ENCODE measurements around the gene OR2H2.

OR2H2 gene

DNA sequence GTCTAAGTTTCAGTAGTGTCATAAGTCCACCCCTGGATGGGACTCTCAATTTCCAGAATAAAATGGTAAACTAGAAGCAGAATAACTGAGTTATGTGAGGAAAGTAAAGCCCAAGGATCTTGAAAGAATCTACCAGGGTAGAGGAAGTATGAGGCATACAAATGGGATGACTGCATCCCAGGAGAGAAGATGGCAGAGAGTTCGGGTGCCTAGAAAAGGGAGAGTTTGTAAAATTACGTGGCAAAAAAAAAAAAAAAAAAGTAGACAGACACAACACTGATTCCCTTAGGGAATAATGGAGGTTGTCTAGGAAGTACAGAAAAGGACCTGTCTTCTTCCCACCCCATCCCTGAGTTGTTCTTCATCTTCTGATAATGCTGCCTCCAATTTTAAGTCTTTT, 44.6 kb downstream of the OR2H2 start:
- no peak for DNase-seq (ENCODE audit: low read depth in 2 of 2)

DNA sequence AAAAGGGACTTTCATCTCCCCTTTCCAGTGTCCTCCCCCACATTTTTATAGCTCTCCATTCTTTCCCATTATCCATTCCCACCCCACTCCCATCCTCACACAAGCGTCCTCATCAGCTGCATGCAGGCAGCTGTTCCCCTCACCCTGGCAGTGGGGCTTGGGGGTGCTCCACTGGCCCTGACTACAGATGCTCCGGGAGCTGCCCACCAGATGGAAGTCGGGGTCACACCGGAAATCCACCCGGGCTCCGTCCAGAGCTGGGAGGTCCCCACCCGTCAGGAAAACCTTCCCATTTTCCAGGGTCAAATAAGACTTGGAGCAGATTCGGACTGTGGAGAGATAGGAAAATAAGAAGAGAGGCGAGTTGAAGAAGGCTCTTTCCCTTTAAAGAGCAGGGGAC, 45.4 kb downstream of the OR2H2 start:
- no peak for DNase-seq (ENCODE audit: low read depth in 2 of 2)

DNA sequence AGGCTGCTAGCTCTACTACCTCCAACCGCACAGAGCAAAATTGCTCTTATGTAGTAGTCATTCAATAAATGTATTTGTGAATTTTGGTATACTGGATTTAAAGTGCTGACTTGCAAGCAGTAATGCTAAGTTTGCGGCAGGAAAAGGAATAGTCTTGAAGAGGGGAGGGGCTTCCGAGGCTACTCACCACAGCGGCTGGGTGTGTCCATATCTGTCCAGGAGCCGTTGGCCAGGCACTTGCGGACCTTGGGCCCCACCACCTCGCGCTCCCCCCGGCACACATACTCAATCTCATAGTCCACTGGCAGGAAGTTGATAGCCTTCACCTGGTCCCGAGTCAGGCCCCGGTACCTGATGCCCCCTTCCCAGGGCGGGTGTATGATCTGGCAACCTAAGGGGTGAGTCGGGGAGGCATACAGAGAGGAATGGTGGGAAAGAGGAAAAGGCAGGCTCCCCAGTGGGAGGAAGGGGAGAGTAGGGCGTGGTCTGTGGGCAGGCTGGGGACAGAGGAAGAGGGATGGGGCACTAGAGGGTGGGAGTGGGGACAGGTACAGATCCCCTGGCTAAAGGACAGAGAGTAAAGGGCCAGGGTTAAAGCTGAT, 46.4 kb downstream of the OR2H2 start:
- no peak for DNase-seq (ENCODE audit: low read depth in 2 of 2)

DNA sequence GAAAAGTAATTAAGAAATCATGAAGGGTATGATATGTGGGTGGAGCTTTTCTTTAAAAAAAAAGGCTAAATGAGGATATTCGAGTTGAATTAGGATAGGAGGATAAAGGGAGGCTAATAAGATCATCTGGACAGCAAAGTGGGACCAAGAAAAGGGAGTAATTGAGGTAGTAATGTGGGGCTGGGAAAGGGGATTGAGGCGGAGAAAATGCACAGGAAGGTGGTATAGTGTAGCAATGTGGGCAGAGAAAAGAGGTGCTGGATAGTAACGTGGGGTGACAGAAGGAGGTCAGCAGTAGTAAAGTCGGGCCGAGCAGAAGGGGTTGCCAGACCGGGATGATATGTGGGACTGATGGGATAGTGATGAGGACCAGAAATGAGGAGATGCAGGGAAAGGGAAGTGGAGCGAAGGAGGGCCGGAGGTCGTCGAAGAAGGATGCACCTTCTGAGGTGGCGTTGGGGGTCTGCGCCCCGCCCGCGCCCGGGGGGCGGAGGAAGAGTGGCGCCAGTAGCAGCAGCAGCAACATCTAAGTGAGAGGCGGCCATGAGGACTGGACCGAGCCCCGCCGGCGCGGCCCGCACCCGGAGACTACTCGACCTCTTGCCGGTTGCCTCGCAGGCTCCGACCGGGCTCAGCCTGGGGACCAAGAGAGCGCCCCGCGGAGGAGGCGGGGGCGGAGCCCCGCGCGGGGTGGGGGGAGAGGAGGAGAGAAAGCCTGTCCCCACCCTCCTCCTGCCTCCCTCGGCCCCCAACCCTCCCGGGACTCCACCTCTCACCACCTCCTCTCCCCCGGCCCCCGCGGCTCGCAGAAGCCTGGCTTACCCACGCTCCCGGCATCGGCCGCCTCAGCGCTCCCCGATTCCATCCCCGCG, 47.2 kb downstream of the OR2H2 start:
- DNase-seq (ENCODE audit: low read depth in 2 of 2), result no peak

DNA sequence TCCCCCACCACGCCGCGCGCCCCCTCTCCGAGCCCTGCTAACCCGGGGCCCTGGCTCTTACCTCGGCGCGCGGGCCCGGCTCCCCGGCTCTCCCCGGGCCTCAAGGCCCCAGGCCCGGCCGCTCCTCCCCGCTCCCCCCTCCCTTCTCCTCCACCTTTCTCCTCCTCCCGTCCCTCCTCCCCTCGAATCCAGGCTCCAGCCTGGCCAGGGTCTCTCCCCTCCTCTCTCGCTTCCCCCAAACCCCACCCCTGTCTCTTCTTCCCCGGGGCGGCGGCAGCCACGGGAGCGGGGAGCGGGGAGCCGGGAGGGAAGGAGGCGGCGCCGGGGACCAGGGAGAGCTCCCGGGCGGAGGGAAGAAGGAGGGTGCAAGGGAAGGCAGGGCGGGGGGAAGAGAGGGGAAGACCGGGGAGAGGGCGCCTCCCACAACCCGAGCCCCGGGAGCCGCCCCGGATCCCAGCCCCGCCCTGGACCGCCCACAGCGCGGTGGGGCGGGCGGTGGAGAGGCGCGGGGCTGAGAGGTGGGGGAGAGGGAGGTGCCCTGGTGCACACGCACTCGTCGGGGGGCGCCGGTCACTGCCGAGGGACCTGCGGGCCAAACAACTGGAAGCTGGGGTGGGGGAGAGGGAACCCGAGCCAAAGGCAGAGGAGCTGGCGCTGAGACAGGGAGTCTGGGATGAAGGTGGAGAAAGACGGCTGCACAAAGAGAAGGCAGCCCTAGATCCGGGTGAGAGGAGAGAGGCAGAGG, 48.0 kb downstream of the OR2H2 start, which contains the start of gene GABBR1:
GABBR1 (minus strand) TSS at position 395 of the 745 bp plus-strand sequence. CDS start 798 bp downstream, outside the sequence.
- no peak for DNase-seq (ENCODE audit: low read depth in 2 of 2)

DNA sequence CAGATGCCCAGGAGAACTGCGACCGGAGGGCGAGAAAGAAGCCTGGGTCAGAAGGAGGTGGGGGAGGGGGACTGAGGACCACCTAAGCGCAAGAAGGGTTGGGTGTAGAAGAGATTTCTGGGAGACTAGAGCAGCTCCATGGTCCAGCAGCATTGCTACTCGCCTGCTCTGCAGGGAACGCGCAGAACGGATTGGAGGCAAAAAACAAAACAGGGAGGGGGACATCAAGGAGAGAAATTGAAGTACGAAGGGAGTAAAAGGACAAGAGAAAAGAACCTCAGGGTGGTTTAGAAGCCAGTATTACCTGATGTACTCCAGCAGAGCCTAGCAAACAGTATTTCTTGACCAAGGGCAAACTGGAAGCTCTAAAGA, 48.6 kb downstream of the OR2H2 start:
- no peak for DNase-seq (ENCODE audit: low read depth in 2 of 2)

DNA sequence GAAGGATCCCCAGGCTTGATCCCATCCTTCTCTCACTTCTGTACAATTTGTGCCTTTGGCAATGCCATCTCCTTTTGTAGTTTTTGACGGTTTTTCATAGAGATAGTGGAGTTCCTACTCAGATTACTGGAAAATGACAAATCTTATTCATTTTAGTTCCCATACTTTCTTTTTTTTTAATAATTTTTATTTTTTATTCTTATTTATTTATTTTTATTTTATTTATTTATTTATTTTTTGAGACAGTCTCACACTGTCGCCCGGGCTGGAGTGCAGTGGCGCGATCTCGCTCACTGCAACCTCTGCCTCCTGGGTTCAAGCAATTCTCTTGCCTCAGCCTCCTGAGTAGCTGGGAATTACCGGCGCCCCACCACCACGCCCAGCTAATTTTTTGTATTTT, 52.3 kb downstream of the OR2H2 start:
- DNase-seq (ENCODE audit: low read depth in 2 of 2), result no peak
